ENCODE data around the gene ADH5. TPM values are rescaled to one million over a fixed set of nuclear protein-coding genes. Genes with fewer than 3 reads are reported as not detected.
A peak's percentile ranks its signal among the peaks of the same experiment; 100 is the strongest.

ADH5 gene
- total and polyA plus RNA-seq, 2 donors, result 120 to 160 TPM

- no peaks in the 10 kb centered on the region for H3K27me3 ChIP-seq (ENCODE audit: control insufficient read depth in 2 of 2, insufficient read depth in 1 of 2, low read length in 1 of 2)
- no peaks in the 10 kb centered on the region for H3K9me3 ChIP-seq (ENCODE audit: control insufficient read depth in 2 of 2, insufficient read depth in 1 of 2, low read length in 1 of 2)
- WGBS, result 98% methylated on average over 1 of the region's 1 CpG
- H3K27ac ChIP-seq (ENCODE audit: low read depth in 1 of 2, low read length in 1 of 2), result no peak overlapping the region
- no peak for DNase-seq (ENCODE audit: low read depth in 6 of 9, low spot score in 9 of 9)
- H3K36me3 ChIP-seq (ENCODE audit: control insufficient read depth in 2 of 2, insufficient read depth in 2 of 2, low read length in 1 of 2), result peaks cover 8 to 41% of the 10 kb centered on the region in 2 donors
- H3K4me1 ChIP-seq (ENCODE audit: control insufficient read depth in 2 of 2, insufficient read depth in 2 of 2, low read length in 2 of 2), result peaks cover 17 to 24% of the 10 kb centered on the region in 2 donors
- H3K4me3 ChIP-seq (ENCODE audit: low read length in 2 of 2), result no peak overlapping the region
Observed at GRCh38 chr4:99059550-99059949, 29.0 kb downstream of the ADH5 start.

GRCh38 chr4:99058228-99058627 is 30.4 kb downstream of the ADH5 start:
- peaks cover 17 to 24% of the 10 kb centered on the region in 2 donors for H3K4me1 ChIP-seq (ENCODE audit: control insufficient read depth in 2 of 2, insufficient read depth in 2 of 2, low read length in 2 of 2)
- H3K9me3 ChIP-seq (ENCODE audit: control insufficient read depth in 2 of 2, insufficient read depth in 1 of 2, low read length in 1 of 2), result no peaks in the 10 kb centered on the region
- no peak overlapping the region for H3K27ac ChIP-seq (ENCODE audit: low read depth in 1 of 2, low read length in 1 of 2)
- H3K27me3 ChIP-seq (ENCODE audit: control insufficient read depth in 2 of 2, insufficient read depth in 1 of 2, low read length in 1 of 2), result no peaks in the 10 kb centered on the region
- no peak overlapping the region for H3K4me3 ChIP-seq (ENCODE audit: low read length in 2 of 2)
- no peak for DNase-seq (ENCODE audit: low read depth in 6 of 9, low spot score in 9 of 9)
- H3K36me3 ChIP-seq (ENCODE audit: control insufficient read depth in 2 of 2, insufficient read depth in 2 of 2, low read length in 1 of 2), result peaks cover 8 to 45% of the 10 kb centered on the region in 2 donors
- WGBS, result 97% methylated on average over 2 of the region's 2 CpGs

GRCh38 chr4:99054428-99054994 is 34.1 kb downstream of the ADH5 start:
- H3K27ac ChIP-seq (ENCODE audit: low read depth in 1 of 2, low read length in 1 of 2), result no peak overlapping the region
- H3K36me3 ChIP-seq (ENCODE audit: control insufficient read depth in 2 of 2, insufficient read depth in 2 of 2, low read length in 1 of 2), result peaks cover 21 to 65% of the 10 kb centered on the region in 2 donors
- WGBS, result 97% methylated on average over 3 of the region's 3 CpGs
- peaks cover 4 to 5% of the 10 kb centered on the region in 2 donors for H3K4me1 ChIP-seq (ENCODE audit: control insufficient read depth in 2 of 2, insufficient read depth in 2 of 2, low read length in 2 of 2)
- no peak overlapping the region for H3K4me3 ChIP-seq (ENCODE audit: low read length in 2 of 2)
- H3K27me3 ChIP-seq (ENCODE audit: control insufficient read depth in 2 of 2, insufficient read depth in 1 of 2, low read length in 1 of 2), result no peaks in the 10 kb centered on the region
- H3K9me3 ChIP-seq (ENCODE audit: control insufficient read depth in 2 of 2, insufficient read depth in 1 of 2, low read length in 1 of 2), result no peaks in the 10 kb centered on the region
- no peak for DNase-seq (ENCODE audit: low read depth in 6 of 9, low spot score in 9 of 9)

- DNase-seq (ENCODE audit: low read depth in 6 of 9, low spot score in 9 of 9), result no peak
- peaks cover 22 to 66% of the 10 kb centered on the region in 2 donors for H3K36me3 ChIP-seq (ENCODE audit: control insufficient read depth in 2 of 2, insufficient read depth in 2 of 2, low read length in 1 of 2)
Observed at GRCh38 chr4:99052902-99053301, 35.7 kb downstream of the ADH5 start.

GRCh38 chr4:99047710-99048109 is 40.9 kb downstream of the ADH5 start:
- no peak for DNase-seq (ENCODE audit: low read depth in 6 of 9, low spot score in 9 of 9)
- Histone ChIP-seq H3K27ac (ENCODE audit: low read depth in 1 of 2, low read length in 1 of 2) (no peak overlapping the region), H3K4me1 (ENCODE audit: control insufficient read depth in 2 of 2, insufficient read depth in 2 of 2, low read length in 2 of 2) (peaks cover 0 to 7% of the 10 kb centered on the region in 2 donors), H3K4me3 (ENCODE audit: low read length in 2 of 2) (no peak overlapping the region), H3K27me3 (ENCODE audit: control insufficient read depth in 2 of 2, insufficient read depth in 1 of 2, low read length in 1 of 2) (no peaks in the 10 kb centered on the region), H3K9me3 (ENCODE audit: control insufficient read depth in 2 of 2, insufficient read depth in 1 of 2, low read length in 1 of 2) (peaks cover 0 to 4% of the 10 kb centered on the region in 2 donors), H3K36me3 (ENCODE audit: control insufficient read depth in 2 of 2, insufficient read depth in 2 of 2, low read length in 1 of 2) (peaks cover 21 to 65% of the 10 kb centered on the region in 2 donors)
- 97% methylated on average over 2 of the region's 2 CpGs for WGBS

More at GRCh38 chr4:99052902-99053301, 35.7 kb downstream of the ADH5 start:
- Histone ChIP-seq H3K27me3 (ENCODE audit: control insufficient read depth in 2 of 2, insufficient read depth in 1 of 2, low read length in 1 of 2) (no peaks in the 10 kb centered on the region), H3K27ac (ENCODE audit: low read depth in 1 of 2, low read length in 1 of 2) (no peak overlapping the region), H3K4me1 (ENCODE audit: control insufficient read depth in 2 of 2, insufficient read depth in 2 of 2, low read length in 2 of 2) (peaks cover 3 to 4% of the 10 kb centered on the region in 2 donors), H3K4me3 (ENCODE audit: low read length in 2 of 2) (no peak overlapping the region), H3K9me3 (ENCODE audit: control insufficient read depth in 2 of 2, insufficient read depth in 1 of 2, low read length in 1 of 2) (no peaks in the 10 kb centered on the region)

GRCh38 chr4:99043346-99043745 is 45.2 kb downstream of the ADH5 start:
- DNase-seq (ENCODE audit: low read depth in 6 of 9, low spot score in 9 of 9), result peak; percentile 38 to 89 (median 71)
- Histone ChIP-seq H3K4me3 (ENCODE audit: low read length in 2 of 2) (no peak overlapping the region), H3K9me3 (ENCODE audit: control insufficient read depth in 2 of 2, insufficient read depth in 1 of 2, low read length in 1 of 2) (peaks cover 0 to 4% of the 10 kb centered on the region in 2 donors), H3K27me3 (ENCODE audit: control insufficient read depth in 2 of 2, insufficient read depth in 1 of 2, low read length in 1 of 2) (no peaks in the 10 kb centered on the region), H3K27ac (ENCODE audit: low read depth in 1 of 2, low read length in 1 of 2) (peak overlapping the region; percentile 92 to 97), H3K36me3 (ENCODE audit: control insufficient read depth in 2 of 2, insufficient read depth in 2 of 2, low read length in 1 of 2) (peaks cover 0 to 31% of the 10 kb centered on the region in 2 donors), H3K4me1 (ENCODE audit: control insufficient read depth in 2 of 2, insufficient read depth in 2 of 2, low read length in 2 of 2) (peaks cover 0 to 7% of the 10 kb centered on the region in 2 donors)
- WGBS, result 13% methylated on average over 2 of the region's 2 CpGs

- H3K4me3 ChIP-seq (ENCODE audit: low read length in 2 of 2), result no peak overlapping the region
- no peaks in the 10 kb centered on the region for H3K4me1 ChIP-seq (ENCODE audit: control insufficient read depth in 2 of 2, insufficient read depth in 2 of 2, low read length in 2 of 2)
- H3K36me3 ChIP-seq (ENCODE audit: control insufficient read depth in 2 of 2, insufficient read depth in 2 of 2, low read length in 1 of 2), result peaks cover 0 to 21% of the 10 kb centered on the region in 2 donors
- no peaks in the 10 kb centered on the region for H3K9me3 ChIP-seq (ENCODE audit: control insufficient read depth in 2 of 2, insufficient read depth in 1 of 2, low read length in 1 of 2)
- peak in 1 of 9 donors; percentile 21 for DNase-seq (ENCODE audit: low read depth in 6 of 9, low spot score in 9 of 9)
- 93% methylated on average over 1 of the region's 1 CpG for WGBS
- no peak overlapping the region for H3K27ac ChIP-seq (ENCODE audit: low read depth in 1 of 2, low read length in 1 of 2)
- H3K27me3 ChIP-seq (ENCODE audit: control insufficient read depth in 2 of 2, insufficient read depth in 1 of 2, low read length in 1 of 2), result no peaks in the 10 kb centered on the region
Observed at GRCh38 chr4:99038213-99038612, 50.4 kb downstream of the ADH5 start.

- WGBS, result 94% methylated on average over 4 of the region's 4 CpGs
- H3K36me3 ChIP-seq (ENCODE audit: control insufficient read depth in 2 of 2, insufficient read depth in 2 of 2, low read length in 1 of 2), result peaks cover 0 to 22% of the 10 kb centered on the region in 2 donors
Observed at GRCh38 chr4:99033956-99034355, 54.6 kb downstream of the ADH5 start.

GRCh38 chr4:99029852-99030251 is 58.7 kb downstream of the ADH5 start:
- H3K9me3 ChIP-seq (ENCODE audit: control insufficient read depth in 2 of 2, insufficient read depth in 1 of 2, low read length in 1 of 2), result no peaks in the 10 kb centered on the region
- DNase-seq (ENCODE audit: low read depth in 6 of 9, low spot score in 9 of 9), result no peak
- H3K4me3 ChIP-seq (ENCODE audit: low read length in 2 of 2), result no peak overlapping the region
- WGBS, result 83% methylated on average over 3 of the region's 3 CpGs
- H3K4me1 ChIP-seq (ENCODE audit: control insufficient read depth in 2 of 2, insufficient read depth in 2 of 2, low read length in 2 of 2), result peaks cover 0 to 3% of the 10 kb centered on the region in 2 donors
- H3K27me3 ChIP-seq (ENCODE audit: control insufficient read depth in 2 of 2, insufficient read depth in 1 of 2, low read length in 1 of 2), result no peaks in the 10 kb centered on the region
- peaks cover 0 to 18% of the 10 kb centered on the region in 2 donors for H3K36me3 ChIP-seq (ENCODE audit: control insufficient read depth in 2 of 2, insufficient read depth in 2 of 2, low read length in 1 of 2)
- H3K27ac ChIP-seq (ENCODE audit: low read depth in 1 of 2, low read length in 1 of 2), result no peak overlapping the region

More at GRCh38 chr4:99033956-99034355, 54.6 kb downstream of the ADH5 start:
- no peak for DNase-seq (ENCODE audit: low read depth in 6 of 9, low spot score in 9 of 9)
- Histone ChIP-seq H3K27ac (ENCODE audit: low read depth in 1 of 2, low read length in 1 of 2) (no peak overlapping the region), H3K4me3 (ENCODE audit: low read length in 2 of 2) (no peak overlapping the region), H3K9me3 (ENCODE audit: control insufficient read depth in 2 of 2, insufficient read depth in 1 of 2, low read length in 1 of 2) (no peaks in the 10 kb centered on the region), H3K4me1 (ENCODE audit: control insufficient read depth in 2 of 2, insufficient read depth in 2 of 2, low read length in 2 of 2) (no peaks in the 10 kb centered on the region), H3K27me3 (ENCODE audit: control insufficient read depth in 2 of 2, insufficient read depth in 1 of 2, low read length in 1 of 2) (no peaks in the 10 kb centered on the region)

Data from thymus (tissue), 11 donors.